DND-41 (cell line): ENCODE results near the gene LMO7.

Source experiments
- ATAC-seq: fragments of 200-7000 bp; cut with Tn5 transposase; 3 replicates; pipeline ENCODE4 v1.9.1; 2021; ENCODE audit warnings: low read depth; ENCODE audit not compliant: insufficient read depth
- DNase-seq: peaks from one replicate; pipeline ENCODE4 v3.0.0-alpha.2; 2020
- H2AFZ ChIP-seq: 2 replicates; pipeline ENCODE4 v1.6.0; 2012; ENCODE audit warnings: low read depth, low read length
- H3K27ac ChIP-seq: 2 replicates; pipeline ENCODE4 v1.5.1; 2012; ENCODE audit warnings: low read length, inconsistent platforms
- H3K27me3 ChIP-seq: fragments of 200-600 bp; sonication (generic); 2 replicates; pipeline ENCODE4 v1.6.0; 2012; ENCODE audit warnings: low read length, mild to moderate bottlenecking, inconsistent platforms; ENCODE audit not compliant: insufficient read depth, poor library complexity
- H3K36me3 ChIP-seq: 2 replicates; pipeline ENCODE4 v1.5.1; 2012; ENCODE audit warnings: low read length, inconsistent platforms; ENCODE audit not compliant: insufficient read depth
- H3K4me1 ChIP-seq: 2 replicates; pipeline ENCODE4 v1.5.1; 2012; ENCODE audit warnings: mild to moderate bottlenecking, low read length; ENCODE audit not compliant: insufficient read depth
- H3K4me2 ChIP-seq: 2 replicates; pipeline ENCODE4 v1.6.0; 2012; ENCODE audit warnings: mild to moderate bottlenecking, moderate library complexity, low read length, inconsistent platforms; ENCODE audit not compliant: insufficient read depth
- H3K4me3 ChIP-seq, 2 experiments: fragments of 200-600 bp in 1 of 2; shearing (Covaris generic) in 1 of 2; 2 replicates each; pipeline ENCODE4 v1.5.1; 2012 to 2016; ENCODE audit warnings: inconsistent platforms in 2 of 2, low read length in 2 of 2, mild to moderate bottlenecking in 2 of 2, low read depth in 1 of 2, moderate library complexity in 1 of 2
- H3K79me2 ChIP-seq: 2 replicates; pipeline ENCODE4 v1.6.0; 2012; ENCODE audit warnings: low read length, inconsistent platforms; ENCODE audit not compliant: insufficient read depth
- H3K9ac ChIP-seq: 2 replicates; pipeline ENCODE4 v1.6.0; 2012; ENCODE audit warnings: low read depth, mild to moderate bottlenecking, inconsistent platforms, low read length, moderate library complexity
- H3K9me3 ChIP-seq: 2 replicates; pipeline ENCODE4 v1.5.1; 2012; ENCODE audit warnings: low read length, moderate library complexity, mild to moderate bottlenecking, inconsistent platforms; ENCODE audit not compliant: insufficient read depth, severe bottlenecking
- H4K20me1 ChIP-seq: 2 replicates; pipeline ENCODE4 v1.6.0; 2012; ENCODE audit warnings: low read length; ENCODE audit not compliant: insufficient read depth
- EZH2 ChIP-seq: IDR thresholded peaks from 3 replicates; pipeline ENCODE4 v1.6.1; 2012; ENCODE audit warnings: borderline replicate concordance, low read depth, mild to moderate bottlenecking, moderate library complexity, low read length, inconsistent platforms; ENCODE audit not compliant: severe bottlenecking
- TF ChIP-seq, protein P1 (sequence below): IDR thresholded peaks from 2 replicates; pipeline ENCODE4 v1.5.1; 2012; ENCODE audit warnings: borderline replicate concordance, low read length, moderate library complexity, mild to moderate bottlenecking; ENCODE audit not compliant: poor library complexity, severe bottlenecking; ENCODE audit errors: extremely low read depth

The LMO7 gene

DNA sequence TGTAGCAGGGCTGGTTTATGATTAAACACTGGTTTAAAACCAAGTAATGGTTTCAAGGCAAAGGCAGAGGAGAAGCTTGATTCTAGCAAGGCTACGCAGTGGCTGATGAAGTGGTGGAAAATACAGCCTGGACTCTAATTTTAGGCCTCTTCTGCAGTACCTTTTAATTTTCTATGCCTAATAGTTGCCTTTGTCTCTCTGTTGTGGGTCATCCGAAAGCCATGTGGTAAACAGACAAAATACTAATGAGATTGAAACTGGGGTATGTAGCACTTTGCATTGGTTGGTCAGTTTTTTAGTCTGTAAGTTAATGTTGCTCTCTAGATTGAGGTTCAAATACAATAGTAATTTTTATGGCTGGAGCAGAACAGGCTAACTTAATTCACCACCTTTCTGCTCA is 3.3 kb downstream of the LMO7 start:
- TF ChIP-seq, protein P1, sequence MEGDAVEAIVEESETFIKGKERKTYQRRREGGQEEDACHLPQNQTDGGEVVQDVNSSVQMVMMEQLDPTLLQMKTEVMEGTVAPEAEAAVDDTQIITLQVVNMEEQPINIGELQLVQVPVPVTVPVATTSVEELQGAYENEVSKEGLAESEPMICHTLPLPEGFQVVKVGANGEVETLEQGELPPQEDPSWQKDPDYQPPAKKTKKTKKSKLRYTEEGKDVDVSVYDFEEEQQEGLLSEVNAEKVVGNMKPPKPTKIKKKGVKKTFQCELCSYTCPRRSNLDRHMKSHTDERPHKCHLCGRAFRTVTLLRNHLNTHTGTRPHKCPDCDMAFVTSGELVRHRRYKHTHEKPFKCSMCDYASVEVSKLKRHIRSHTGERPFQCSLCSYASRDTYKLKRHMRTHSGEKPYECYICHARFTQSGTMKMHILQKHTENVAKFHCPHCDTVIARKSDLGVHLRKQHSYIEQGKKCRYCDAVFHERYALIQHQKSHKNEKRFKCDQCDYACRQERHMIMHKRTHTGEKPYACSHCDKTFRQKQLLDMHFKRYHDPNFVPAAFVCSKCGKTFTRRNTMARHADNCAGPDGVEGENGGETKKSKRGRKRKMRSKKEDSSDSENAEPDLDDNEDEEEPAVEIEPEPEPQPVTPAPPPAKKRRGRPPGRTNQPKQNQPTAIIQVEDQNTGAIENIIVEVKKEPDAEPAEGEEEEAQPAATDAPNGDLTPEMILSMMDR = no peak
- TF ChIP-seq EZH2 = no peak
- Histone ChIP-seq H3K27me3 (no peaks in the 10 kb centered on the region), H3K4me3 (no peak overlapping the region), H4K20me1 (no peaks in the 10 kb centered on the region), H3K79me2 (no peaks in the 10 kb centered on the region), H2AFZ (no peak overlapping the region), H3K9ac (no peak overlapping the region), H3K4me1 (peaks cover 14% of the 10 kb centered on the region), H3K36me3 (no peaks in the 10 kb centered on the region), H3K9me3 (no peaks in the 10 kb centered on the region), H3K4me2 (no peak overlapping the region), H3K27ac (no peak overlapping the region)
- DNase-seq = no peak
- ATAC-seq = no peak

DNA sequence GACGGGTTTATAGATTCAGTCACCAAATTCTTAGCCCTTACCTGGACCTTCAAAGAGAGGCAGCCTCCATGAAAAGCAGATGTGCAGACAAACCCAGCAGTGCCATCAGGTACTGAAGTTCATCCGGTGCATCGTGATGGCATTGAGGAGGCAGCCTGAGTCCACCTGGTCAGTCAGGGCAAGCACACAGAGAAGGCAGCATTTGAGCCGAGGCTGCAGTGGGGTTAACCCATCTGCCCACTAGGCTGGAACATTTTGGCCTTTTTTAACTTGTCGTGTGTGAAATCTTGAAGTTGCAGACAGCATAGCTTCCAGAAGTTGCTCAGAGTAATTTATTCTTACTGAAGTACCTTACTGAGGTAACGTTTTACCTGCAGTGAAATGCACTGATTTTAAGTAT is 4.9 kb downstream of the LMO7 start:
- H3K79me2 ChIP-seq = no peaks in the 10 kb centered on the region
- H3K27me3 ChIP-seq = no peaks in the 10 kb centered on the region
- H3K4me3 ChIP-seq = no peak overlapping the region
- no peak for TF ChIP-seq EZH2
- TF ChIP-seq, protein P1 = no peak
- DNase-seq (no peak), ATAC-seq (no peak)
- no peak overlapping the region for H3K4me2 ChIP-seq
- H3K27ac ChIP-seq = no peak overlapping the region
- no peak overlapping the region for H2AFZ ChIP-seq
- peaks cover 14% of the 10 kb centered on the region for H3K4me1 ChIP-seq
- no peaks in the 10 kb centered on the region for H4K20me1 ChIP-seq
- no peaks in the 10 kb centered on the region for H3K9me3 ChIP-seq
- H3K36me3 ChIP-seq = no peaks in the 10 kb centered on the region
- H3K9ac ChIP-seq = no peak overlapping the region

DNA sequence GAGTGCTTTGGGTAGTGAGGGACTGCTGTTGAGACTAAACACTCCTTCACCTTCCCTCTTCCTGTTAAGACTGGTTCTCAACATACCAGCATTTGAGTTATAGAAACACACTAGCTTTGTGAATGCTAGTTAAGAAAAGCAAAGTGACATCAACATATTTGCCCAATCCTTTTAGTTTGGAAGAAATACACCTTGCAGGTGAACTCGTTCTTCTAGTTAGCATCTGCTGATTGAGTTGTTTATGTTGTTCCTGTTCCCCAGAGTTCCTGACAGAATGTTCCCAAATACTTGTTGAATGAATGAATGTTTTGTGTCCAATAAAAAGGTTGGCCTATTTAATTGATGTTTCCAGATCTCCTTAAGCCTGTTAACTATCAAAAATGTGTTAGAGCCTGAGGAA is 7.1 kb downstream of the LMO7 start:
- Histone ChIP-seq H4K20me1 (no peaks in the 10 kb centered on the region), H3K4me2 (no peak overlapping the region), H3K36me3 (no peaks in the 10 kb centered on the region), H2AFZ (no peak overlapping the region), H3K27ac (no peak overlapping the region), H3K4me1 (no peaks in the 10 kb centered on the region), H3K9ac (no peak overlapping the region), H3K27me3 (no peaks in the 10 kb centered on the region), H3K4me3 (no peak overlapping the region), H3K9me3 (no peaks in the 10 kb centered on the region), H3K79me2 (no peaks in the 10 kb centered on the region)
- DNase-seq = no peak
- no peak for TF ChIP-seq EZH2
- no peak for ATAC-seq

DNA sequence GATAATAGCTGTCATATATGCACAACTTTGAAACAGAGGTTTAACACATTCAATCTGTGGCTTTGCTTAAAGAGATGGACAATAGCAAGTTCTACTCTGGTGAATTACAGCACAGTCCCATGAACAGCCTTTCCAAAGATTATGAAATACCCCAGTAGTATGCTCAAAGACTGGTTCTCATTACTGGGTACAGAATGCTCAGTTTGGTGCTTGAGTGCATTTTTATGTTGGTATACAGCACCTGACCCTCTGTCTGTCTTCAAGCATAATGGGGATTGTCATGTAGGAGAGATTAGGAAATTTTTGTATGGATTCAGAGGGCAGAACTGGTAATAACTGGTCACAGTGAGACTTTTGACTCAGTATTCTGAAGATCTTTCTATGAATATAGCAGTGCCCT is 7.6 kb downstream of the LMO7 start:
- no peaks in the 10 kb centered on the region for H4K20me1 ChIP-seq

More for the DNA sequence above, 7.6 kb downstream of the LMO7 start:
- Histone ChIP-seq H3K27me3 (no peaks in the 10 kb centered on the region), H3K9ac (no peak overlapping the region), H3K9me3 (no peaks in the 10 kb centered on the region), H3K79me2 (no peaks in the 10 kb centered on the region), H3K4me2 (no peak overlapping the region), H3K4me1 (no peaks in the 10 kb centered on the region), H3K36me3 (no peaks in the 10 kb centered on the region), H3K27ac (no peak overlapping the region), H3K4me3 (no peak overlapping the region), H2AFZ (no peak overlapping the region)
- DNase-seq = no peak
- ATAC-seq = no peak
- TF ChIP-seq EZH2 = no peak
- TF ChIP-seq, protein P1 = no peak
